ENCODE data around the gene ZNF787.

DNA sequence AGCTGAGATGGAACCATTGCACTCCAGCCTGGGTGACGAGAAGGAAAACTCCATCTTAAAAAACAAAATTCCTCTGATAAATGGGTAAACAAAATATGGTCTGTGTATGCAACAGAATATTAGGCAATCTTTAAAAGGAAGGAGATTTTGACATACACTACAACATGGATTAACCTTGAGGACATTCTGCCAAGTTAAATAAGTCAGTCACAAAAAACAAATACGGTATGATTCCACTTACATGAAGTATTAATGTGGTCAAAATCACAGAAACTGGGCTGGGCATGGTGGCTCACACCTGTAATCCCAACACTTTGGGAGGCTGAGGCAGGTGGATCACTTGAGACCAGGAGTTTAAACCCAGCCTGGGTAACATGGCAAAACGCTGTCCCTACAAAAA, 17.0 kb upstream of the ZNF787 start:
- TF ChIP-seq, protein P1, sequence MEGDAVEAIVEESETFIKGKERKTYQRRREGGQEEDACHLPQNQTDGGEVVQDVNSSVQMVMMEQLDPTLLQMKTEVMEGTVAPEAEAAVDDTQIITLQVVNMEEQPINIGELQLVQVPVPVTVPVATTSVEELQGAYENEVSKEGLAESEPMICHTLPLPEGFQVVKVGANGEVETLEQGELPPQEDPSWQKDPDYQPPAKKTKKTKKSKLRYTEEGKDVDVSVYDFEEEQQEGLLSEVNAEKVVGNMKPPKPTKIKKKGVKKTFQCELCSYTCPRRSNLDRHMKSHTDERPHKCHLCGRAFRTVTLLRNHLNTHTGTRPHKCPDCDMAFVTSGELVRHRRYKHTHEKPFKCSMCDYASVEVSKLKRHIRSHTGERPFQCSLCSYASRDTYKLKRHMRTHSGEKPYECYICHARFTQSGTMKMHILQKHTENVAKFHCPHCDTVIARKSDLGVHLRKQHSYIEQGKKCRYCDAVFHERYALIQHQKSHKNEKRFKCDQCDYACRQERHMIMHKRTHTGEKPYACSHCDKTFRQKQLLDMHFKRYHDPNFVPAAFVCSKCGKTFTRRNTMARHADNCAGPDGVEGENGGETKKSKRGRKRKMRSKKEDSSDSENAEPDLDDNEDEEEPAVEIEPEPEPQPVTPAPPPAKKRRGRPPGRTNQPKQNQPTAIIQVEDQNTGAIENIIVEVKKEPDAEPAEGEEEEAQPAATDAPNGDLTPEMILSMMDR (IDR thresholded peaks at IDR 0.05), result no peak
- no peak for TF ChIP-seq EP300 (IDR thresholded peaks at IDR 0.05)
